ENCODE results near the gene SOS1. TPM values are rescaled to one million over a fixed set of nuclear protein-coding genes. Genes with fewer than 3 reads are reported as not detected.
A peak's percentile ranks its signal among the peaks of the same experiment; 100 is the strongest.

SOS1 gene
- polyA plus RNA-seq, 1 of the 3 experiments (the other 2 are of a cell fraction) = 12.8 TPM

- CTCF ChIA-PET = interaction anchor here (0.8 to 1.6 kb wide), 3 partner anchors 10 to 232 kb away, joined by 3 to 4 read pairs (median 4); no protein-coding TSS in a partner anchor
- Histone ChIP-seq H3K36me3 (replicated peaks in 1 of 2; ENCODE audit: control insufficient read depth in 1 of 2, insufficient read depth in 2 of 2, low read length in 1 of 2) (peaks cover 57 to 67% of the 10 kb centered on the region in 2 experiments), H3K27me3 (ENCODE audit: insufficient read depth) (no peaks in the 10 kb centered on the region), H3K9me3 (no peaks in the 10 kb centered on the region), H3K4me1 (ENCODE audit: control insufficient read depth in 1 of 2, insufficient read depth in 2 of 2, low read depth in 1 of 2, low read length in 1 of 2) (peaks cover 0 to 3% of the 10 kb centered on the region in 2 experiments; a peak in 1 of 4 replicates), H2AFZ (ENCODE audit: low read depth) (no peak overlapping the region), H3K27ac (ENCODE audit: low read depth in 2 of 2, low read length in 1 of 2) (peak overlapping the region in 1 of 2 experiments; percentile 66; a peak in 2 of 4 replicates), H4K20me1 (ENCODE audit: insufficient read depth) (no peaks in the 10 kb centered on the region), H3K4me3 (ENCODE audit: low read depth in 2 of 2, low read length in 1 of 2) (no peak overlapping the region), H3K9me2 (no peaks in the 10 kb centered on the region), H3K4me2 (no peak overlapping the region), H3F3A (replicated peaks; ENCODE audit: insufficient read depth) (peaks cover 13% of the 10 kb centered on the region), H3K9ac (no peak overlapping the region), H3K79me2 (ENCODE audit: insufficient read depth) (no peaks in the 10 kb centered on the region)
- TF ChIP-seq GATA2 (CRISPR knock-in tag; IDR thresholded peaks at IDR 0.05) = no peak
- peak; percentile 23; the same call in 1 of the 2 replicates for TF ChIP-seq NFIC (IDR thresholded peaks at IDR 0.05; ENCODE audit: borderline replicate concordance)
- TF ChIP-seq TAF1 (IDR thresholded peaks at IDR 0.05; ENCODE audit: borderline replicate concordance, low read depth, low read length) = no peak
- TF ChIP-seq, protein P1, sequence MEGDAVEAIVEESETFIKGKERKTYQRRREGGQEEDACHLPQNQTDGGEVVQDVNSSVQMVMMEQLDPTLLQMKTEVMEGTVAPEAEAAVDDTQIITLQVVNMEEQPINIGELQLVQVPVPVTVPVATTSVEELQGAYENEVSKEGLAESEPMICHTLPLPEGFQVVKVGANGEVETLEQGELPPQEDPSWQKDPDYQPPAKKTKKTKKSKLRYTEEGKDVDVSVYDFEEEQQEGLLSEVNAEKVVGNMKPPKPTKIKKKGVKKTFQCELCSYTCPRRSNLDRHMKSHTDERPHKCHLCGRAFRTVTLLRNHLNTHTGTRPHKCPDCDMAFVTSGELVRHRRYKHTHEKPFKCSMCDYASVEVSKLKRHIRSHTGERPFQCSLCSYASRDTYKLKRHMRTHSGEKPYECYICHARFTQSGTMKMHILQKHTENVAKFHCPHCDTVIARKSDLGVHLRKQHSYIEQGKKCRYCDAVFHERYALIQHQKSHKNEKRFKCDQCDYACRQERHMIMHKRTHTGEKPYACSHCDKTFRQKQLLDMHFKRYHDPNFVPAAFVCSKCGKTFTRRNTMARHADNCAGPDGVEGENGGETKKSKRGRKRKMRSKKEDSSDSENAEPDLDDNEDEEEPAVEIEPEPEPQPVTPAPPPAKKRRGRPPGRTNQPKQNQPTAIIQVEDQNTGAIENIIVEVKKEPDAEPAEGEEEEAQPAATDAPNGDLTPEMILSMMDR (IDR thresholded peaks at IDR 0.05) = no peak
- TF ChIP-seq TCF12 (IDR thresholded peaks at IDR 0.05) = no peak
- TF ChIP-seq, protein P2, sequence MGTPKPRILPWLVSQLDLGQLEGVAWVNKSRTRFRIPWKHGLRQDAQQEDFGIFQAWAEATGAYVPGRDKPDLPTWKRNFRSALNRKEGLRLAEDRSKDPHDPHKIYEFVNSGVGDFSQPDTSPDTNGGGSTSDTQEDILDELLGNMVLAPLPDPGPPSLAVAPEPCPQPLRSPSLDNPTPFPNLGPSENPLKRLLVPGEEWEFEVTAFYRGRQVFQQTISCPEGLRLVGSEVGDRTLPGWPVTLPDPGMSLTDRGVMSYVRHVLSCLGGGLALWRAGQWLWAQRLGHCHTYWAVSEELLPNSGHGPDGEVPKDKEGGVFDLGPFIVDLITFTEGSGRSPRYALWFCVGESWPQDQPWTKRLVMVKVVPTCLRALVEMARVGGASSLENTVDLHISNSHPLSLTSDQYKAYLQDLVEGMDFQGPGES (IDR thresholded peaks at IDR 0.05; ENCODE audit: low read depth, low read length) = no peak
- no peak for TF ChIP-seq MXI1 (IDR thresholded peaks at IDR 0.05; ENCODE audit: low read depth, low read length)
- no peak for TF ChIP-seq YY1 (IDR thresholded peaks at IDR 0.05; ENCODE audit: low read depth)
- no peak for TF ChIP-seq SIN3A (IDR thresholded peaks at IDR 0.05; ENCODE audit: borderline replicate concordance, low read depth, low read length)
- TF ChIP-seq, protein P3, sequence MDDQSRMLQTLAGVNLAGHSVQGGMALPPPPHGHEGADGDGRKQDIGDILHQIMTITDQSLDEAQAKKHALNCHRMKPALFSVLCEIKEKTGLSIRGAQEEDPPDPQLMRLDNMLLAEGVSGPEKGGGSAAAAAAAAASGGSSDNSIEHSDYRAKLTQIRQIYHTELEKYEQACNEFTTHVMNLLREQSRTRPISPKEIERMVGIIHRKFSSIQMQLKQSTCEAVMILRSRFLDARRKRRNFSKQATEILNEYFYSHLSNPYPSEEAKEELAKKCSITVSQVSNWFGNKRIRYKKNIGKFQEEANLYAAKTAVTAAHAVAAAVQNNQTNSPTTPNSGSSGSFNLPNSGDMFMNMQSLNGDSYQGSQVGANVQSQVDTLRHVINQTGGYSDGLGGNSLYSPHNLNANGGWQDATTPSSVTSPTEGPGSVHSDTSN (IDR thresholded peaks at IDR 0.05) = no peak; the same call in 1 of the 2 replicates
- peak; percentile 26; the same call in 1 of the 2 replicates for TF ChIP-seq JUND (IDR thresholded peaks at IDR 0.05)
- no peak for TF ChIP-seq CHD2 (IDR thresholded peaks at IDR 0.05; ENCODE audit: low read length, partially characterized antibody)
- peak; percentile 36; the same call in 1 of the 2 replicates for TF ChIP-seq FOSL2 (IDR thresholded peaks at IDR 0.05; ENCODE audit: borderline replicate concordance, low read depth)
- no peak for TF ChIP-seq EZH2phosphoT487 (IDR thresholded peaks at IDR 0.05; ENCODE audit: borderline replicate concordance, low read depth)
- 0 out of 2 replicates have a peak, but pooled peaks have one; percentile 19 for TF ChIP-seq MAX (IDR thresholded peaks at IDR 0.05; ENCODE audit: low read depth)
- DNase-seq = no peak
- 33% methylated on average over 4 of the region's 4 CpGs for WGBS (ENCODE audit: low lambda C conversion rate)
- POLR2A ChIA-PET = no interaction called here
These were observed 123.1 kb downstream of the SOS1 start for GRCh38 chr2:38997781-38998180.
